HFF-Myc (cell line): ENCODE results near the gene CABP5.
A peak's percentile ranks its signal among the peaks of the same experiment; 100 is the strongest.

Experiments
- DNase-seq: peaks from one replicate; pipeline ENCODE4 v3.0.0-alpha.2; 2011; ENCODE audit warnings: low read depth; ENCODE audit errors: extremely low read depth
- H3K4me3 ChIP-seq: replicated peaks from 2 replicates; pipeline ENCODE4 v1.5.1; 2011; ENCODE audit warnings: low read depth, mild to moderate bottlenecking, control low read depth, low read length
- CTCF ChIP-seq: IDR thresholded peaks from 2 replicates; pipeline ENCODE4 v1.5.1; 2012; ENCODE audit warnings: mild to moderate bottlenecking, low read depth, low read length, control low read depth; ENCODE audit errors: missing control alignments

Gene CABP5

GRCh38 chr19:48029431-48029830, 14.4 kb downstream of the CABP5 start:
- no peak for TF ChIP-seq CTCF
- H3K4me3 ChIP-seq, result no peak overlapping the region
- DNase-seq, result no peak

- no peak overlapping the region for H3K4me3 ChIP-seq
- no peak for DNase-seq
- no peak for TF ChIP-seq CTCF
Observed at GRCh38 chr19:48025480-48025879, 18.4 kb downstream of the CABP5 start.

- no peak for DNase-seq
- no peak overlapping the region for H3K4me3 ChIP-seq
- no peak for TF ChIP-seq CTCF
Observed at GRCh38 chr19:48023518-48023917, 20.4 kb downstream of the CABP5 start.

- DNase-seq, result no peak
- TF ChIP-seq CTCF, result no peak
- no peak overlapping the region for H3K4me3 ChIP-seq
Observed at GRCh38 chr19:48023011-48023410, 20.9 kb downstream of the CABP5 start.

GRCh38 chr19:48020686-48021085, 23.2 kb downstream of the CABP5 start:
- no peak for DNase-seq
- H3K4me3 ChIP-seq, result no peak overlapping the region
- TF ChIP-seq CTCF, result no peak

- H3K4me3 ChIP-seq, result no peak overlapping the region
- no peak for DNase-seq
- TF ChIP-seq CTCF, result no peak
Observed at GRCh38 chr19:48010932-48011758, 32.7 kb downstream of the CABP5 start.

- DNase-seq, result no peak
- peak; percentile 24 for TF ChIP-seq CTCF
- no peak overlapping the region for H3K4me3 ChIP-seq
Observed at GRCh38 chr19:48006762-48007161, 37.1 kb downstream of the CABP5 start.
